Epithelial cell of proximal tubule (primary cell): ENCODE measurements around the gene AP3M1. TPM values are rescaled to one million over a fixed set of nuclear protein-coding genes. Genes with fewer than 3 reads are reported as not detected.

Source experiments
- DNase-seq: peaks from one replicate; pipeline ENCODE4 v3.0.0-alpha.2; 2011; ENCODE audit warnings: low read depth
- H3K4me3 ChIP-seq: 2 replicates; pipeline ENCODE4 v1.5.1; 2011; ENCODE audit warnings: low read depth, mild to moderate bottlenecking, low read length
- CTCF ChIP-seq: conservative IDR thresholded peaks from 2 replicates; pipeline ENCODE4 v1.5.1; 2012; ENCODE audit warnings: low read depth, mild to moderate bottlenecking, low read length
- total RNA-seq: library from RNA; depleted of rRNA; stranded (reverse); fragments of >200 nt; gene quantifications from 2 replicates; pipeline ENCODE4 v1.2.3, GENCODE V29; 2015

Gene AP3M1
- total RNA-seq, 1 donor from 2014 or later: 39.3 TPM

GRCh38 chr10:74114041-74114448, 36.6 kb downstream of the AP3M1 start:
- no peak overlapping the region for H3K4me3 ChIP-seq
- TF ChIP-seq CTCF: no peak
- no peak for DNase-seq

GRCh38 chr10:74113546-74113945, 37.1 kb downstream of the AP3M1 start:
- no peak for TF ChIP-seq CTCF
- peak; percentile 22 for DNase-seq

GRCh38 chr10:74111799-74112198, 38.8 kb downstream of the AP3M1 start:
- TF ChIP-seq CTCF: no peak
- DNase-seq: no peak
- H3K4me3 ChIP-seq: no peak overlapping the region

More at GRCh38 chr10:74113546-74113945, 37.1 kb downstream of the AP3M1 start:
- H3K4me3 ChIP-seq: no peak overlapping the region

GRCh38 chr10:74110120-74110519, 40.5 kb downstream of the AP3M1 start:
- no peak overlapping the region for H3K4me3 ChIP-seq
- DNase-seq: no peak
- TF ChIP-seq CTCF: no peak

GRCh38 chr10:74109452-74109851, 41.2 kb downstream of the AP3M1 start:
- no peak overlapping the region for H3K4me3 ChIP-seq
- TF ChIP-seq CTCF: no peak
- DNase-seq: no peak

GRCh38 chr10:74107391-74107790, 43.2 kb downstream of the AP3M1 start:
- no peak for TF ChIP-seq CTCF
- no peak for DNase-seq
- H3K4me3 ChIP-seq: no peak overlapping the region

- DNase-seq: no peak
- H3K4me3 ChIP-seq: no peak overlapping the region
- no peak for TF ChIP-seq CTCF
Measured at GRCh38 chr10:74104996-74105395, 45.6 kb downstream of the AP3M1 start.
